IMR-90 (cell line): Measurements from ENCODE around the gene RABGGTB. TPM values are rescaled to one million over a fixed set of nuclear protein-coding genes. Genes with fewer than 3 reads are reported as not detected.

Experiments
- ATAC-seq: fragments of 200-7000 bp; cut with Tn5 transposase; 2 replicates; pipeline ENCODE4 v1.9.1; 2020; ENCODE audit warnings: low read depth, mild to moderate bottlenecking, moderate library complexity
- BruUV-seq: library from RNA; stranded (reverse); fragments of 400-500 nt; replicated peaks from 2 replicates; lab custom pipeline; 2021; lab: Mats Ljungman, UMichigan
- CTCF ChIA-PET: fragments of 300-600 bp; formaldehyde crosslinking; extraction: SDS; loops from one replicate; lab custom pipeline; 2021; ENCODE audit warnings: antibody characterized with exemption; lab: Yijun Ruan, JAX
- POLR2A ChIA-PET: fragments of 300-600 bp; sonication (Branson Sonifier 250); formaldehyde crosslinking; loops from one replicate; lab custom pipeline; 2022; ENCODE audit warnings: antibody characterized with exemption; ENCODE audit not compliant: unreplicated experiment; lab: Charles Lee
- DNase-seq: peaks from one replicate; pipeline ENCODE4 v3.0.0; 2013
- H2AFZ ChIP-seq: replicated peaks from 2 replicates; pipeline ENCODE3; 2013; ENCODE audit warnings: low read length, mild to moderate bottlenecking; ENCODE audit not compliant: poor library complexity
- H2AK5ac ChIP-seq: 2 replicates; pipeline ENCODE4 v1.6.1; 2013; ENCODE audit warnings: low read depth, low read length, inconsistent platforms
- H2AK9ac ChIP-seq: replicated peaks from 2 replicates; pipeline ENCODE3; 2013; ENCODE audit warnings: mild to moderate bottlenecking, low read depth, low read length, moderate library complexity; ENCODE audit not compliant: poor library complexity
- H2BK120ac ChIP-seq: 2 replicates; pipeline ENCODE4 v1.6.1; 2013; ENCODE audit warnings: low read depth, low read length, inconsistent platforms
- H2BK15ac ChIP-seq: 3 replicates; pipeline ENCODE4 v1.6.1; 2013; ENCODE audit warnings: low read depth, low read length, inconsistent platforms
- H2BK20ac ChIP-seq: 2 replicates; pipeline ENCODE4 v1.6.1; 2013; ENCODE audit warnings: low read depth, mild to moderate bottlenecking, inconsistent platforms, low read length, moderate library complexity
- H2BK5ac ChIP-seq: 2 replicates; pipeline ENCODE4 v1.6.1; 2013; ENCODE audit warnings: mild to moderate bottlenecking, low read depth, low read length, inconsistent platforms; ENCODE audit not compliant: poor library complexity, severe bottlenecking
- H3K14ac ChIP-seq: replicated peaks from 2 replicates; pipeline ENCODE4 v1.6.1; 2013; ENCODE audit warnings: low read depth, low read length, inconsistent platforms
- H3K18ac ChIP-seq: 2 replicates; pipeline ENCODE4 v1.6.1; 2013; ENCODE audit warnings: low read depth, low read length, control low read depth
- H3K23ac ChIP-seq: 2 replicates; pipeline ENCODE4 v1.6.1; 2013; ENCODE audit warnings: low read depth, low read length, inconsistent platforms
- H3K27ac ChIP-seq: 2 replicates; pipeline ENCODE4 v1.5.1; 2013; ENCODE audit warnings: mild to moderate bottlenecking, control low read depth, low read length; ENCODE audit not compliant: insufficient read depth
- H3K27me3 ChIP-seq: 2 replicates; pipeline ENCODE4 v1.6.1; 2013; ENCODE audit warnings: low read length; ENCODE audit not compliant: control insufficient read depth, insufficient read depth
- H3K36me3 ChIP-seq: 2 replicates; pipeline ENCODE4 v1.6.1; 2013; ENCODE audit warnings: low read length, mixed read lengths; ENCODE audit not compliant: control insufficient read depth, insufficient read depth
- H3K4ac ChIP-seq: 2 replicates; pipeline ENCODE4 v1.6.1; 2013; ENCODE audit warnings: low read depth, low read length, inconsistent platforms
- H3K4me1 ChIP-seq: 2 replicates; pipeline ENCODE4 v1.6.1; 2013; ENCODE audit warnings: low read length, mixed read lengths; ENCODE audit not compliant: control insufficient read depth, insufficient read depth
- H3K4me2 ChIP-seq: 2 replicates; pipeline ENCODE4 v1.6.1; 2013; ENCODE audit warnings: low read depth, mild to moderate bottlenecking, control low read depth, low read length, moderate library complexity
- H3K4me3 ChIP-seq: 2 replicates; pipeline ENCODE4 v1.5.1; 2013; ENCODE audit warnings: low read depth, mild to moderate bottlenecking, control low read depth, low read length, moderate library complexity; ENCODE audit not compliant: insufficient read depth
- H3K56ac ChIP-seq: 2 replicates; pipeline ENCODE4 v1.6.1; 2013; ENCODE audit warnings: low read length, inconsistent platforms; ENCODE audit not compliant: insufficient read depth; ENCODE audit errors: extremely low read depth
- H3K79me1 ChIP-seq, 2 experiments: 2 replicates each; pipeline ENCODE4 v1.6.1; 2013; ENCODE audit warnings: low read length in 2 of 2, inconsistent platforms in 1 of 2, low read depth in 1 of 2
- H3K9ac ChIP-seq: 2 replicates; pipeline ENCODE4 v1.6.1; 2013; ENCODE audit warnings: low read depth, low read length, control low read depth
- H3K9me1 ChIP-seq: 2 replicates; pipeline ENCODE4 v1.6.1; 2013; ENCODE audit warnings: low read length, inconsistent platforms; ENCODE audit not compliant: insufficient read depth
- H3K9me3 ChIP-seq: 2 replicates; pipeline ENCODE4 v1.6.1; 2013; ENCODE audit warnings: low read length; ENCODE audit not compliant: control insufficient read depth, insufficient read depth
- H4K20me1 ChIP-seq: 2 replicates; pipeline ENCODE4 v1.6.1; 2013; ENCODE audit warnings: low read length, inconsistent platforms; ENCODE audit not compliant: insufficient read depth
- H4K5ac ChIP-seq: 2 replicates; pipeline ENCODE4 v1.6.1; 2013; ENCODE audit warnings: mild to moderate bottlenecking, low read depth, low read length, control low read depth
- H4K8ac ChIP-seq, 2 experiments: 2 replicates each; pipeline ENCODE4 v1.6.1; 2013; ENCODE audit warnings: low read depth in 2 of 2, low read length in 2 of 2, control low read depth in 1 of 2, inconsistent platforms in 1 of 2
- H4K91ac ChIP-seq: 2 replicates; pipeline ENCODE4 v1.6.1; 2013; ENCODE audit warnings: low read depth, low read length, inconsistent platforms; ENCODE audit not compliant: insufficient read depth
- BHLHE40 ChIP-seq: fragments of 150-350 bp; IDR thresholded peaks from 2 replicates; pipeline ENCODE4 v1.6.1; 2016; ENCODE audit warnings: mild to moderate bottlenecking, low read depth, low read length
- CEBPB ChIP-seq: IDR thresholded peaks from 2 replicates; pipeline ENCODE4 v1.6.1; 2012; ENCODE audit warnings: low read depth, low read length, improper control_type of control experiment
- CTCF ChIP-seq: conservative IDR thresholded peaks from 2 replicates; pipeline ENCODE4 v1.5.1; 2012; ENCODE audit warnings: mild to moderate bottlenecking, low read depth, low read length, improper control_type of control experiment
- FOS ChIP-seq: fragments of 150-350 bp; IDR thresholded peaks from 2 replicates; pipeline ENCODE4 v1.6.1; 2016; ENCODE audit warnings: low read depth, low read length
- MAZ ChIP-seq: IDR thresholded peaks from 2 replicates; pipeline ENCODE4 v1.6.1; 2012; ENCODE audit warnings: low read depth, mild to moderate bottlenecking, low read length, improper control_type of control experiment, moderate library complexity, borderline replicate concordance
- MXI1 ChIP-seq: IDR thresholded peaks from 2 replicates; pipeline ENCODE4 v1.6.1; 2012; ENCODE audit warnings: low read depth, mild to moderate bottlenecking, low read length, moderate library complexity, borderline replicate concordance
- NFE2L2 ChIP-seq: fragments of 150-350 bp; IDR thresholded peaks from 2 replicates; pipeline ENCODE4 v1.6.1; 2016; ENCODE audit warnings: low read depth, mild to moderate bottlenecking, low read length
- POLR2A ChIP-seq: IDR thresholded peaks from 2 replicates; pipeline ENCODE4 v1.6.1; 2012; ENCODE audit warnings: mild to moderate bottlenecking, low read depth, low read length
- RCOR1 ChIP-seq: IDR thresholded peaks from 2 replicates; pipeline ENCODE4 v1.6.1; 2012; ENCODE audit warnings: mild to moderate bottlenecking, low read length, improper control_type of control experiment; ENCODE audit not compliant: insufficient replicate concordance
- RFX5 ChIP-seq: IDR thresholded peaks from 2 replicates; pipeline ENCODE4 v1.8.0; 2012; ENCODE audit warnings: low read depth, mild to moderate bottlenecking, low read length, moderate library complexity
- SMC3 ChIP-seq: fragments of 150-350 bp; IDR thresholded peaks from 2 replicates; pipeline ENCODE4 v1.6.1; 2016; ENCODE audit warnings: low read depth, mild to moderate bottlenecking, antibody characterized with exemption, low read length, moderate library complexity
- USF2 ChIP-seq: fragments of 150-350 bp; IDR thresholded peaks from 2 replicates; pipeline ENCODE4 v1.6.1; 2017; ENCODE audit warnings: mild to moderate bottlenecking, antibody characterized with exemption, low read length, low read depth
- dilution Hi-C: fragments of 300-500 bp; cut with HindIII; formaldehyde crosslinking; loops from one replicate; pipeline ENCODE4 v1.14.3; 2018; ENCODE audit warnings: low sequenced_read_pairs; ENCODE audit not compliant: unreplicated experiment
- in situ Hi-C: fragments of 300-500 bp; cut with MboI; formaldehyde crosslinking; loops from 3 replicates; pipeline ENCODE4 v1.14.3; 2019; ENCODE audit warnings: low sequenced_read_pairs, inconsistent platforms, mixed read lengths
- intact Hi-C: fragments of 100-400 bp; cut with micrococcal nuclease; formaldehyde crosslinking; loops from 2 replicates; pipeline ENCODE4 v1.10.0; 2022
- polyA plus RNA-seq, 3 experiments: library from polyadenylated mRNA; depleted of rRNA; stranded (reverse); fragments of >200 nt; gene quantifications; 2 replicates each; pipeline ENCODE4 v1.2.3, GENCODE V29; 2012; ENCODE audit warnings: low replicate concordance in 1 of 3
- total RNA-seq: library from RNA; depleted of rRNA; stranded (reverse); fragments of >200 nt; gene quantifications from 2 replicates; pipeline ENCODE4 v1.2.3, GENCODE V29; 2012

Gene RABGGTB
- total and polyA plus RNA-seq, 2 of the 4 experiments (the other 2 are of a cell fraction): 48.2 to 76.0 TPM

GRCh38 chr1:75787524-75787923 lies 1.5 kb downstream of the RABGGTB start (continued):
- no peak for TF ChIP-seq USF2

GRCh38 chr1:75789988-75790387 lies 3.9 kb downstream of the RABGGTB start:
- H3K9ac ChIP-seq: no peak overlapping the region
- in situ Hi-C loops: loop anchor here (10.0 kb wide), 2 partner anchors 65 to 285 kb away; partner anchors contain the start of genes ACADM and ST6GALNAC3
- dilution Hi-C loops: no loop called here
- no peak for TF ChIP-seq CEBPB
- no peak for TF ChIP-seq SMC3
- no peak for TF ChIP-seq NFE2L2
- no peak for TF ChIP-seq CTCF
- TF ChIP-seq POLR2A: no peak
- TF ChIP-seq BHLHE40: no peak
- TF ChIP-seq FOS: no peak
- no peak for TF ChIP-seq MAZ
- no peak for TF ChIP-seq USF2
- no peak for TF ChIP-seq RCOR1
- no peak for TF ChIP-seq MXI1
- TF ChIP-seq RFX5: no peak

More at GRCh38 chr1:75789988-75790387, 3.9 kb downstream of the RABGGTB start:
- H2AK5ac ChIP-seq: no peak overlapping the region
- H3K4me3 ChIP-seq: no peak overlapping the region
- no peaks in the 10 kb centered on the region for H3K9me3 ChIP-seq
- H3K36me3 ChIP-seq: peaks cover 28% of the 10 kb centered on the region
- H4K5ac ChIP-seq: no peak overlapping the region
- H4K91ac ChIP-seq: no peak overlapping the region
- H4K8ac ChIP-seq: no peak overlapping the region
- DNase-seq (no peak), ATAC-seq (no peak)
- CTCF ChIA-PET: interaction anchor here (0.6 to 1.1 kb wide), 2 partner anchors 40 to 245 kb away, joined by 3 read pairs; no protein-coding TSS in a partner anchor
- H3K27me3 ChIP-seq: no peaks in the 10 kb centered on the region
- no TSS peak for BruUV-seq
- peaks cover 65% of the 10 kb centered on the region for H4K20me1 ChIP-seq
- H3K23ac ChIP-seq: no peak overlapping the region
- H3K14ac ChIP-seq: no peak overlapping the region
- H3K9me1 ChIP-seq: 0 out of 2 replicates have a peak, but pooled peaks cover 2% of the 10 kb centered on the region
- POLR2A ChIA-PET: no interaction called here
- peaks cover 5 to 31% of the 10 kb centered on the region in 2 experiments; a peak in 2 of 4 replicates for H3K79me1 ChIP-seq
- no peak overlapping the region for H2BK20ac ChIP-seq
- H2BK15ac ChIP-seq: no peak overlapping the region
- no peak overlapping the region for H3K18ac ChIP-seq
- H2AK9ac ChIP-seq: no peak overlapping the region
- no peak overlapping the region for H2AFZ ChIP-seq
- H3K56ac ChIP-seq: no peak overlapping the region
- intact Hi-C loops: loop anchor here (10.0 kb wide), 1 partner anchor 525 kb away; no protein-coding TSS in a partner anchor
- no peak overlapping the region for H2BK120ac ChIP-seq
- no peak overlapping the region for H3K27ac ChIP-seq
- H3K4me1 ChIP-seq: peaks cover 2% of the 10 kb centered on the region; the same call in 1 of the 2 replicates
- no peak overlapping the region for H2BK5ac ChIP-seq
- H3K4me2 ChIP-seq: no peak overlapping the region
- H3K4ac ChIP-seq: no peak overlapping the region
